Lower lobe of right lung (tissue), 2 donors: ENCODE measurements around the gene SH3GL1. TPM values are rescaled to one million over a fixed set of nuclear protein-coding genes. Genes with fewer than 3 reads are reported as not detected.
A peak's percentile ranks its signal among the peaks of the same experiment; 100 is the strongest.

ENCODE experiments used
- ATAC-seq, 2 donors: fragments of 200-7000 bp; cut with Tn5 transposase; one replicate each; pipeline ENCODE4 v1.9.1; 2020 to 2022; ENCODE audit warnings: mild to moderate bottlenecking in 2 of 2, moderate library complexity in 2 of 2
- DNase-seq: peaks from one replicate; pipeline ENCODE4 v3.0.0-alpha.2; 2020
- H3K27ac ChIP-seq: fragments of 200-600 bp; one replicate; pipeline ENCODE4 v1.8.0; 2022
- H3K27me3 ChIP-seq: fragments of 200-600 bp; one replicate; pipeline ENCODE4 v1.8.0; 2022; ENCODE audit warnings: low read depth
- H3K36me3 ChIP-seq: fragments of 200-600 bp; one replicate; pipeline ENCODE4 v1.8.0; 2022; ENCODE audit warnings: mild to moderate bottlenecking
- H3K4me1 ChIP-seq: fragments of 200-600 bp; one replicate; pipeline ENCODE4 v1.8.0; 2022
- H3K4me3 ChIP-seq: fragments of 200-600 bp; one replicate; pipeline ENCODE4 v1.8.0; 2022; ENCODE audit warnings: mild to moderate bottlenecking
- H3K9me3 ChIP-seq: fragments of 200-600 bp; one replicate; pipeline ENCODE4 v1.8.0; 2022
- intact Hi-C: fragments of 100-400 bp; cut with DNase I; formaldehyde crosslinking; loops from one replicate; pipeline ENCODE4 v1.11.0; 2022
- total RNA-seq: library from RNA; stranded (reverse); fragmentation: NEBNext Ultra II Directional; extraction: Animal tissue kit (Norgen Biotek cat#: 25700); gene quantifications from one replicate; pipeline ENCODE4 v1.2.1, GENCODE V29; 2021
- TF ChIP-seq, protein P1 (sequence below): fragments of 200-600 bp; IDR thresholded peaks from one replicate; pipeline ENCODE4 v1.8.0; 2022; ENCODE audit warnings: antibody characterized with exemption, mild to moderate bottlenecking
- donor health status: DM: no; HTN: yes; CAD: no; lungs with severe emphysema.

The SH3GL1 gene
- total RNA-seq, 1 donor from 2014 or later: 44.3 TPM

DNA sequence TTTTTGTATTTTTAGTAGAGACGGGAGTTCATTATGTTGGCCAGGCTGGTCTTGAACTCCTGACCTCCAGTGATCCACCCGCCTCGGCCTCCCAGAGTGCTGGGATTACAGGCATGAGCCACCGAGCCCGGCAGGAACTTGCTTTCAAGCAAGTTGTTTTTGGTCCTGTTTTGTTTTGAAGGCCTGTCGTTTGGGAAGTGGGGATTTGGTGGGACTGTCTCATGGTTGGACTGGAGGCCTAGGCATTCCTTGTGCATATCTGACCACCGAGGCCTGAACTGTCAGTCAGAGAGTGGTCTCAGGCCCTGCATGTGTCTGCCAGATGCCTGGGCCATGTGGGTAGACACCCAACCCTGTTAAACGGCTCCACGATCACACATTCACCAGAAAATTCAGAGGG lies 30.9 kb upstream of the SH3GL1 start:
- intact Hi-C loops: no loop called here
- peak in 1 of 2 donors; percentile 14 for ATAC-seq
- Histone ChIP-seq H3K36me3 (peaks cover 40% of the 10 kb centered on the region), H3K4me3 (no peak overlapping the region), H3K9me3 (no peaks in the 10 kb centered on the region), H3K4me1 (peaks cover 22% of the 10 kb centered on the region), H3K27me3 (no peaks in the 10 kb centered on the region), H3K27ac (no peak overlapping the region)
- TF ChIP-seq, protein P1, sequence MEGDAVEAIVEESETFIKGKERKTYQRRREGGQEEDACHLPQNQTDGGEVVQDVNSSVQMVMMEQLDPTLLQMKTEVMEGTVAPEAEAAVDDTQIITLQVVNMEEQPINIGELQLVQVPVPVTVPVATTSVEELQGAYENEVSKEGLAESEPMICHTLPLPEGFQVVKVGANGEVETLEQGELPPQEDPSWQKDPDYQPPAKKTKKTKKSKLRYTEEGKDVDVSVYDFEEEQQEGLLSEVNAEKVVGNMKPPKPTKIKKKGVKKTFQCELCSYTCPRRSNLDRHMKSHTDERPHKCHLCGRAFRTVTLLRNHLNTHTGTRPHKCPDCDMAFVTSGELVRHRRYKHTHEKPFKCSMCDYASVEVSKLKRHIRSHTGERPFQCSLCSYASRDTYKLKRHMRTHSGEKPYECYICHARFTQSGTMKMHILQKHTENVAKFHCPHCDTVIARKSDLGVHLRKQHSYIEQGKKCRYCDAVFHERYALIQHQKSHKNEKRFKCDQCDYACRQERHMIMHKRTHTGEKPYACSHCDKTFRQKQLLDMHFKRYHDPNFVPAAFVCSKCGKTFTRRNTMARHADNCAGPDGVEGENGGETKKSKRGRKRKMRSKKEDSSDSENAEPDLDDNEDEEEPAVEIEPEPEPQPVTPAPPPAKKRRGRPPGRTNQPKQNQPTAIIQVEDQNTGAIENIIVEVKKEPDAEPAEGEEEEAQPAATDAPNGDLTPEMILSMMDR: no peak
- no peak for DNase-seq

DNA sequence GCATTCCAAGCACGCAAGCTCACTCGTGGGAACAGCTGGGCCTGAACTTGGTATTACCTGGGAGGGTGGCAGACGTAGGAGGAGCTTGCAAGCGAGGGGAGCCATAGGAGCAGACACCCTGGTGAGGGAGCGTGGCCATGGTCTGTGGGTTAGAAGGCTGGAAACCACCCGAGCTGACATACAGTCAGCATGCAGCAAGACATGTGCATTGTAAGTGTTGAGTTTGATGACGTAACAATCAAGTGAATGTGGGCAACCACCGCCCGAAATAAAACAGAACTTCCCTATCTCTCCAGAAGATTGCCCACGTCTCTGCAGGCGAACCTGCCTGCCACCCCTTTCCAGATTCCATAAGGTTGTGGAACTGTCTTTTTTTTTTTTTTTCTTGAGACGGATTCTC lies 30.4 kb upstream of the SH3GL1 start:
- Histone ChIP-seq H3K27ac (no peak overlapping the region), H3K4me3 (no peak overlapping the region), H3K36me3 (peaks cover 40% of the 10 kb centered on the region), H3K9me3 (no peaks in the 10 kb centered on the region), H3K4me1 (peaks cover 22% of the 10 kb centered on the region), H3K27me3 (no peaks in the 10 kb centered on the region)
- DNase-seq (peak; percentile 56), ATAC-seq (peak; percentile 56 to 70)
- intact Hi-C loops: no loop called here
- TF ChIP-seq, protein P1: no peak

DNA sequence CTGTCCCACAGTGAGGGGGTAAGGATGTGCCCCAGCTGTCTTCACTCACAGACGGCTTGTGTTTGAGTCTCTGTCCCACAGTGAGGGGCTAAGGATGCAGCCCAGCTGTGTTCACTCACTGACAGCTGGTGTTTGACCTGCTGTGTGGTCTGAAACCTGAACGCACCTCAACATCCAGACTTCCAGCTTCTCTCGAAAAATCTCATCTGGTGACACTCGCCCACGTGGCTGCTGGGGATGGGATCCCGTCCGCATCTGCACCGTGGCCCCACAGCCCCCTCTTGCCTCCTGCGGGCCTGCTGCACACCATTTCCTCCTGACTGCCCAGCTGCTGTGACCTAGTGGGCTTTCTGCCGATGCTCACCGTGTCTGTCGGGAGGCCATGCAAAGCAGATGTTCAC lies 29.4 kb upstream of the SH3GL1 start:
- Histone ChIP-seq H3K27ac (no peak overlapping the region), H3K4me3 (no peak overlapping the region), H3K36me3 (peaks cover 39% of the 10 kb centered on the region), H3K27me3 (no peaks in the 10 kb centered on the region), H3K9me3 (no peaks in the 10 kb centered on the region), H3K4me1 (peaks cover 22% of the 10 kb centered on the region)
- ATAC-seq: peak; percentile 23 to 48
- TF ChIP-seq, protein P1: no peak
- DNase-seq: no peak
- intact Hi-C loops: no loop called here

DNA sequence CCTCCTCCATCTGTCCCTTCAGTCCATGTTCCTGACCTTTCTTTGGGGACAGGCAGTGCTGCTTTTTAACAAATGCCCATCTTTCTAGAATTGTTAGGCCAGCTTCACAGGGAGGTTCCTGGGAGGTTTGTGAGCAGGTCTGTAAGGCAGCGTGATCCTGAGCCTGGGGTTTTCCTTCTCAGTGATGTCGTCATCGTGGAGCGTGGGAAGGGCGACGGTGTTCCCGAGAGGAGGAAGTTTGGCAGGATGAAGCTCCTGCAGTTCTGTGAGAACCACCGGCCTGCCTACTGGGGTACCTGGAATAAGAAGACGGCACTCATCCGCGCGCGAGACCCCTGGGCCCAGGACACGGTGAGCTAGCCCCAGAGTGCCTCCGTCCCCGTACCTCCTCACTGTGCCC lies 28.9 kb upstream of the SH3GL1 start:
- Histone ChIP-seq H3K36me3 (peaks cover 34% of the 10 kb centered on the region), H3K4me1 (peaks cover 22% of the 10 kb centered on the region), H3K27me3 (no peaks in the 10 kb centered on the region), H3K27ac (no peak overlapping the region), H3K4me3 (no peak overlapping the region), H3K9me3 (no peaks in the 10 kb centered on the region)
- ATAC-seq: no peak
- DNase-seq: no peak
- TF ChIP-seq, protein P1: no peak
- intact Hi-C loops: no loop called here

DNA sequence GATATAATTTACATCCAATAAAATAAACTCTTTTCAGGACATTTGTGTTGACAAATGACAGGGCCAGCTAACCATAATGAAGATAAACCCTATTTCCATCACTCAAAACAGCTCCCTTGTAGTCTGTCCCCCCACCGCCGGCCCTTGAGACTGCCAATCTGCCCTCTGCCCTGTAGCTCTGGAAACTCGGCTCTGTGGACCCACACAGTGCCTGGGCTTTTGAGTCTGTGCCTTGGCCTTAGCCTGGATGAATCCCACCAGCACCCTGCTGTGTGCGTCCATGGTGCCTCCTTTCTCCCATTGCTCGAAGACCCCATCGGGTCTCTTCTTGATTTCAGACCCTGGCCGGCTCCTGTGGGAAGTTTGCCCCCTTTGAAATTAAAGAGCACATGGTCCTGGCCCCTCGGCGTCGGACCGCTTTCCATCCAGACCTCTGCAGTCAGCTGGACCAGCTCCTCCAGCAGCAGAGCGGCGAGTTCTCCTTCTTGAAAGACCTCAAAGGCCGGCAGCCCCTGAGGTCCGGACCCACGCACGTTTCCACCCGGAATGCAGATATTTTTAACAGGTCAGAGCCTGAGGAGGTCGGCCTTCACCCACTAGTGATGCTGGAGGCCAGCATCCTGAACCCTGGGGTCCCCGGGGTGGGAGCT lies 28.1 kb upstream of the SH3GL1 start:
- Histone ChIP-seq H3K27me3 (no peaks in the 10 kb centered on the region), H3K27ac (no peak overlapping the region), H3K4me1 (peaks cover 22% of the 10 kb centered on the region), H3K4me3 (no peak overlapping the region), H3K9me3 (no peaks in the 10 kb centered on the region), H3K36me3 (peaks cover 31% of the 10 kb centered on the region)
- ATAC-seq: no peak
- TF ChIP-seq, protein P1: no peak
- intact Hi-C loops: no loop called here
- DNase-seq: no peak
